Kidney (tissue), 14 donors: ENCODE data around the gene GTF2IRD1. TPM values are rescaled to one million over a fixed set of nuclear protein-coding genes. Genes with fewer than 3 reads are reported as not detected.
A peak's percentile ranks its signal among the peaks of the same experiment; 100 is the strongest.

Source experiments
- DNase-seq, 5 donors: peaks; one replicate each; pipeline ENCODE4 v3.0.0-alpha.2; 2013 to 2020
- FAIRE-seq: peaks from 2 replicates; lab custom pipeline; 2012; peaks lifted over from hg19 to GRCh38; lab: Jason Lieb, UNC
- H3K27ac ChIP-seq, 2 donors: one replicate each; pipeline ENCODE4 v1.7.0; 2013; ENCODE audit warnings: low read depth in 2 of 2, low read length in 2 of 2, inconsistent platforms in 1 of 2
- H3K27me3 ChIP-seq: one replicate; pipeline ENCODE4 v1.7.1; 2013; ENCODE audit warnings: low read length, inconsistent platforms; ENCODE audit not compliant: control insufficient read depth, insufficient read depth
- H3K36me3 ChIP-seq, 3 donors: one replicate each; pipeline versions ENCODE4 v1.7.0 to v1.7.1; 2013; ENCODE audit warnings: low read length in 3 of 3, control low read depth in 1 of 3, inconsistent platforms in 1 of 3; ENCODE audit not compliant: insufficient read depth in 3 of 3, control insufficient read depth in 2 of 3
- H3K4me1 ChIP-seq, 3 donors: one replicate each; pipeline versions ENCODE4 v1.7.0 to v1.7.1; 2013; ENCODE audit warnings: low read length in 3 of 3, inconsistent platforms in 1 of 3, low read depth in 1 of 3; ENCODE audit not compliant: control insufficient read depth in 2 of 3, insufficient read depth in 2 of 3
- H3K4me3 ChIP-seq, 3 donors: one replicate each; pipeline versions ENCODE4 v1.7.0 to v1.8.1; 2013; ENCODE audit warnings: low read length in 3 of 3, control low read depth in 1 of 3, inconsistent platforms in 1 of 3
- H3K9ac ChIP-seq, 3 donors: one replicate each; pipeline versions ENCODE4 v1.7.0 to v1.7.1; 2013; ENCODE audit warnings: low read length in 3 of 3, control low read depth in 1 of 3, inconsistent platforms in 1 of 3
- H3K9me3 ChIP-seq, 3 donors: one replicate each; pipeline versions ENCODE4 v1.7.0 to v1.7.1; 2013; ENCODE audit warnings: low read length in 3 of 3, control low read depth in 1 of 3, inconsistent platforms in 1 of 3; ENCODE audit not compliant: control insufficient read depth in 2 of 3, insufficient read depth in 1 of 3
- CTCF ChIP-seq: IDR thresholded peaks from 3 replicates; pipeline ENCODE4 v1.5.1; 2012; ENCODE audit warnings: mild to moderate bottlenecking, moderate library complexity, borderline replicate concordance; ENCODE audit not compliant: insufficient read depth; ENCODE audit errors: extremely low read depth
- intact Hi-C: fragments of 100-400 bp; cut with DNase I; formaldehyde crosslinking; loops from one replicate; pipeline ENCODE4 v1.11.1; 2022
- polyA plus RNA-seq: library from polyadenylated mRNA; stranded (reverse); fragments of 350-450 nt; fragmentation: Illumina TruSeq; extraction: RNeasy Lipid Tissue Mini Kit (QIAGEN cat#74804); gene quantifications from one replicate; pipeline ENCODE4 v1.2.3, GENCODE V29; 2014; ENCODE audit warnings: low read depth, low replicate concordance; ENCODE audit not compliant: insufficient read depth
- total RNA-seq: library from RNA; stranded (reverse); fragmentation: NEBNext Ultra II Directional; extraction: Animal tissue kit (Norgen Biotek cat#: 25700); gene quantifications from one replicate; pipeline ENCODE4 v1.2.1, GENCODE V29; 2021
- donor health status: control.
- donor health status: control.
- donor health status: control.
- donor health status: control.
- donor health status: control.
- donor health status: DM: yes; HTN: yes; CAD: no.
- donor health status: Normal renal cell carcinoma (clear cell type).

GTF2IRD1 gene
- total and polyA plus RNA-seq, 2 donors from 2014 or later, result 28.2 to 35.8 TPM

GRCh38 chr7:74512762-74513161, 59.1 kb downstream of the GTF2IRD1 start:
- FAIRE-seq (no peak), DNase-seq (no peak)
- Histone ChIP-seq H3K4me3 (no peak overlapping the region), H3K9ac (no peak overlapping the region), H3K4me1 (no peaks in the 10 kb centered on the region), H3K36me3 (peaks cover 2 to 7% (median 6%) of the 10 kb centered on the region in 3 donors), H3K27ac (no peak overlapping the region), H3K27me3 (no peaks in the 10 kb centered on the region), H3K9me3 (no peaks in the 10 kb centered on the region)
- intact Hi-C loops, result no loop called here
- no peak for TF ChIP-seq CTCF

GRCh38 chr7:74514131-74514591, 60.5 kb downstream of the GTF2IRD1 start:
- no peaks in the 10 kb centered on the region for H3K9me3 ChIP-seq
- H3K9ac ChIP-seq, result no peak overlapping the region
- H3K4me1 ChIP-seq, result no peaks in the 10 kb centered on the region
- FAIRE-seq (no peak), DNase-seq (peak in 2 of 5 donors; percentile 23 to 32)
- H3K27ac ChIP-seq, result peak overlapping the region in 1 of 2 donors; percentile 37
- peaks cover 2 to 7% (median 3%) of the 10 kb centered on the region in 3 donors for H3K36me3 ChIP-seq
- intact Hi-C loops, result no loop called here
- H3K4me3 ChIP-seq, result no peak overlapping the region
- no peak for TF ChIP-seq CTCF
- H3K27me3 ChIP-seq, result no peaks in the 10 kb centered on the region

GRCh38 chr7:74515276-74515675, 61.6 kb downstream of the GTF2IRD1 start:
- Histone ChIP-seq H3K9ac (no peak overlapping the region), H3K36me3 (peaks cover 4 to 13% (median 5%) of the 10 kb centered on the region in 3 donors), H3K27ac (no peak overlapping the region), H3K4me1 (no peaks in the 10 kb centered on the region), H3K9me3 (no peaks in the 10 kb centered on the region), H3K27me3 (no peaks in the 10 kb centered on the region), H3K4me3 (no peak overlapping the region)
- FAIRE-seq (no peak), DNase-seq (no peak)
- intact Hi-C loops, result no loop called here
- TF ChIP-seq CTCF, result no peak

GRCh38 chr7:74516214-74516613, 62.5 kb downstream of the GTF2IRD1 start:
- Histone ChIP-seq H3K27me3 (no peaks in the 10 kb centered on the region), H3K36me3 (peaks cover 4 to 19% (median 7%) of the 10 kb centered on the region in 3 donors), H3K4me1 (no peaks in the 10 kb centered on the region), H3K27ac (no peak overlapping the region), H3K9ac (no peak overlapping the region), H3K9me3 (no peaks in the 10 kb centered on the region), H3K4me3 (no peak overlapping the region)
- intact Hi-C loops, result no loop called here
- TF ChIP-seq CTCF, result no peak
- no peak for FAIRE-seq
- no peak for DNase-seq
